H7 (cell line): ENCODE measurements around the gene POU3F3. TPM values are rescaled to one million over a fixed set of nuclear protein-coding genes. Genes with fewer than 3 reads are reported as not detected.

Source experiments
- DNase-seq: peaks from one replicate; pipeline ENCODE4 v3.0.0; 2012
- H3K27me3 ChIP-seq: 2 replicates; pipeline ENCODE4 v1.6.0; 2011; ENCODE audit warnings: mild to moderate bottlenecking, low read length; ENCODE audit not compliant: control insufficient read depth, insufficient read depth
- H3K36me3 ChIP-seq: replicated peaks from 2 replicates; pipeline ENCODE4 v1.5.1; 2011; ENCODE audit warnings: low read length; ENCODE audit not compliant: control insufficient read depth, insufficient read depth
- H3K4me3 ChIP-seq: 2 replicates; pipeline ENCODE4 v1.5.1; 2011; ENCODE audit warnings: low read depth, mild to moderate bottlenecking, control low read depth, low read length, moderate library complexity; ENCODE audit not compliant: insufficient read depth
- total RNA-seq: library from RNA; depleted of rRNA; stranded (reverse); fragments of >200 nt; shearing (Covaris generic); gene quantifications from 2 replicates; pipeline ENCODE4 v1.2.3, GENCODE V29; 2014; rRNA removed

The POU3F3 gene
- not detected in 2 replicates for total RNA-seq

DNA sequence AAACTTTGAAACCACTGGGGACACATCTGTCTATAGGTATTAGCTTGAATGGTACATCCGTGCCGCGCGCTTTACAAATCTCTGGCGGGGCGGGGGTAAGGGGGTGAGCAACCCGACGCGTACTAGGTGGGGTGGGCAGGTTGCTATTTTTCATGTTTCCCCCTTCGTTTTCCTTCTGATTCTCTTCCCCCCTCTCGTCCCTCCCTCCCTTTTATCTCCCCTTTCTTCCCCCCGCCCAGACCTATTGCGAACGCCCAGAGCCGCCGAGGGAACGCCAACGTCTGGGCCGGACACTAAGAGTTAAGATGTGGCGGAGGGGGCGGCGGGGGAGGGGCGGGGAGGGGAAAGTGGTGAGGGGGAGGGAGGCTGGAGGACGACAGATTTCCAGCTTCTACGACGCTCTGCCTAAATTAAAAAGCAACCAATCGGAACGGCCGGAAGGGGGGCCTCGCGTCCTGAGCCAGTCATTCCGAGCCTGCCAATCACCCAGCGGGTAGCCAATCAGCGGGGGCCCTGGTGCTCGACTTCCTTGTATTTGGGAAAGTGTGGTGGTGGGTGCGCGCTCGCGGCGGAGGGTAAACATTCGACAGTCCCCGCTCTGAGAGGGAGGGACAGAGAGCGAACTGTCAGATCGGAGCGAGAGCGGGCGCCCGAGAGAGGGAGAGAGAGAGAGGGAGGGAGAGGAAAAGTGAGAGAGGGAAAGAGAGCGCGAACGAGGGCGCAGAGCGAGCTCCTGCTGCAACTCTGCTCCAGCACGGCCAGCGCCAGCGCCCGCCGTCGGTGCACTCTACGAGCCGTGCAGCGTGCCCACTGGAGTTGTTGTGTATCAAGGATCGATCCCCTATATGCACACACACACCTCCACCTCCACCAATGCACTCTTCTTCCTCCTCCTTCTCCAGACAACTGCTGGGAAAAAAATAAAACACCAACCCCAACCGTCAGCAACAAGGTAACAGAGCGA, at the start of gene POU3F3:
POU3F3 (plus strand) TSS at position 582 of the 964 bp plus-strand sequence. CDS start 1,396 bp downstream, outside the sequence.
- Histone ChIP-seq H3K4me3 (peak within 1 kb of the TSS; percentile 49), H3K27me3 (peaks cover 84% of the 10 kb centered on the region), H3K36me3 (no peaks in the 10 kb centered on the region)
- DNase-seq, result peak; percentile 98

- DNase-seq, result peak; percentile 20
Measured at GRCh38 chr2:104804148-104804890, 49.6 kb upstream of the POU3F3 start.

DNA sequence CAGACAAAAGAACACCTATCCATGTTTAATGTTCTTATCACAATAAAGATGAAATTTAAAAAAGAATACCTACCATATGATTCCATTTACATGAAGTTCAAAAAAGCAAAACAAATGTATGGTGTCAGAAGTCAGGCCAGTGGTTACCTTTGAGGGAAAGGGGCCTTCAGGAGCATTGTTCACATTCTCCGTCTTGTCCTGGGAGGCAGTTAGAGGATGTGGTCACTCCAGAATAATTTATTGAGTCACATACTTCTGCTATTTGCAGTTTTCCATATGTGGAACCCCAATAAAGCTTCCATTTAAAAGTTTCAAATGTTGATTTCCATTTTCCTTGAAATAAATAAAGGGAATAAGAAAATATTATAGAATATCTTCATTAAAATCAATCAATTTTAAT, 41.6 kb upstream of the POU3F3 start:
- Histone ChIP-seq H3K27me3 (no peaks in the 10 kb centered on the region), H3K4me3 (no peak overlapping the region), H3K36me3 (no peaks in the 10 kb centered on the region)
- no peak for DNase-seq

More at GRCh38 chr2:104804148-104804890, 49.6 kb upstream of the POU3F3 start:
- Histone ChIP-seq H3K36me3 (no peaks in the 10 kb centered on the region), H3K27me3 (no peaks in the 10 kb centered on the region), H3K4me3 (no peak overlapping the region)

DNA sequence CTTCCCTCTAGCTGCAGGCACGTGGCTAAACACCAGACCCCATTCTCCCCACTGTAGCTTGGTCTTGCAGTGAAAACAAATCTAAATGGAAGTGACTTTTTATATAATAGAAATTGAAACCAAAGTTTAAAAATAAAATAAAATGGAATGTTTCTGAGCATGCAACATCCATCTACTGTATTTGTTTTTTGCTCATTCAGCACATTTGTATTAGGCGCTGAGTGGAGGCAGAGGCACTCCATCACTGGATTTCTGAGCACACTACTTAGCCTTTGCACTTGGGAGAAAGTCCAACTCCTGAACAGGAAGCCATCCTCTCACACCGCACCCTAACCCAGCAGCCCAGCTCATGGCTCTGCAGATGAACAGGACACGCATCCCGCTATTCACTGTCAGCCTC, 37.8 kb upstream of the POU3F3 start:
- no peak overlapping the region for H3K4me3 ChIP-seq
- DNase-seq, result no peak
- no peaks in the 10 kb centered on the region for H3K27me3 ChIP-seq
- H3K36me3 ChIP-seq, result no peaks in the 10 kb centered on the region

- Histone ChIP-seq H3K36me3 (no peaks in the 10 kb centered on the region), H3K27me3 (no peaks in the 10 kb centered on the region), H3K4me3 (no peak overlapping the region)
- no peak for DNase-seq
Measured at GRCh38 chr2:104818264-104818663, 35.7 kb upstream of the POU3F3 start.

GRCh38 chr2:104820126-104820525, 33.8 kb upstream of the POU3F3 start:
- H3K36me3 ChIP-seq, result no peaks in the 10 kb centered on the region

GRCh38 chr2:104825124-104825865, 28.6 kb upstream of the POU3F3 start:
- Histone ChIP-seq H3K36me3 (no peaks in the 10 kb centered on the region), H3K4me3 (no peak overlapping the region), H3K27me3 (no peaks in the 10 kb centered on the region)
- DNase-seq, result no peak

More at GRCh38 chr2:104820126-104820525, 33.8 kb upstream of the POU3F3 start:
- H3K4me3 ChIP-seq, result no peak overlapping the region
- no peak for DNase-seq
- H3K27me3 ChIP-seq, result no peaks in the 10 kb centered on the region

DNA sequence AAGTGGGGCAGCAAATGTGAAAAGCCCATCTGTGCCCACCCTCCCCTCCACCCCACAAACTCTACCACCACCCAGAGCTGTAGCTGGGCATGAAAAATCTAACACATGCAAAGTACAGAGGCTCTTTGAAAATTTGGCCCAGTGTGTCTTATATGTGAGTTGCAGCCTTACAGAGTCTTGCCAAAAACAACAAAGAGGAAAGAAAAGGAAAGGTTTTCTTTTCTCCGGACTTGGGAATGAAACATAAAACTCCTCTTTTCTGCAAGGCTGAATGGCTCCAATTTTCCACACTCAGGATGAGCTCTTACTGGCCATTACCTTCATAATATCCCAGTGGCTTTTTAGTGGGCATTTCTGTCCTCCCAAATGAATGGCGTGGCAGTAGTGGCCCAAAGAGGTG, 27.9 kb upstream of the POU3F3 start:
- Histone ChIP-seq H3K4me3 (no peak overlapping the region), H3K27me3 (no peaks in the 10 kb centered on the region), H3K36me3 (no peaks in the 10 kb centered on the region)
- no peak for DNase-seq

DNA sequence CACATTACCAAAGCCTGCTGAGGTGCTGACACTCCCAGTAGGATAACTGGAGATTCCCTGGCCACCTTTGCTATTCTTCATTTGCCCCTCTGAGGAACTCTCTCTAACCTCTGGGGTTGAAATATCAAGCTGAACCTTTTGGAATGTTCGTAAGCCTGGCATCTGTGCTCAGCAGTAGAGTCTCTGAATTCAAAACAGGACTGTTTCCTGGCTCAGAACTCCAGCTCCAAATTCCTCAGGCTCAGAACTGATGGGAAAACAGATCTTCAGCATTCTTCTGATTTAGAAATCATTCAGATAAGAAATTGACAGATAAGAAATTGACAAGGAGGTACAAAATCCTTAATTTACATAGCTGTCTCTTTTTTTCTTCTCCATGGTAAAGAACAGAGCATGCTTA, 22.2 kb upstream of the POU3F3 start:
- no peak overlapping the region for H3K4me3 ChIP-seq
- no peaks in the 10 kb centered on the region for H3K27me3 ChIP-seq
- no peak for DNase-seq
- H3K36me3 ChIP-seq, result no peaks in the 10 kb centered on the region

DNA sequence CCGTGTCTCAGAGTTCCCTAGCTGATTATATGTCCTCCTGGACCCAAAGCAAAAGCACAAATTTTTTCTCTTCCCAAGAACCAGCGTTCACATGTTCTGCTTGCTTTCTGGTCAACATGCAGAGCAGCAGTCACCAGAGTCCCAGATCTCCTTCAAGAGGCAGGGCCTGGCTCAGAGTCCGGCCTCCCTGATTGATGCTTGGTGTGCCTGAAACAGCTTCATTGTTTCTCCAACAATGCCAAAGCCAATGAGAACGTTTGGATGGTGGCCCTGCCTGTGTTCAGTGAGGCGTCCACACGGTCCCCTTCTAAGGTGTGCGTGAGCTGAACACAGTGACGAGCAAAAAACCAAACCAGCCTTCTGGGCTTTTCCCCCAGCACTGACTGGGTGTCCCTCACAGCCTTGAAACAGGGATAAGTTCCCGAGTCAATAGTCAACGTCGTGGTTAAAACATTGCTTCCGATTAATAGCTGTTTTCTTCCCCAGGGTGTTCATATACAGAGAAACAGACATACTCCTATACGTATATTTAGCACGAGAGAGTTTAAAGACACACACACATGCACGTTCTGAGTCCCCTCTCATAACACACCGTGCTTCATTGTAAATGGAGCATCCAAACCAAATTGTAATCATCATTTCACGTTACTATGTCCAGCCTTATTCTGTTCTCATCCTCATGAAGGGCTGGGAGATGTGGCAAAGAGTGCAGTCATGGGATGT, 19.3 kb upstream of the POU3F3 start:
- DNase-seq, result no peak
- no peaks in the 10 kb centered on the region for H3K36me3 ChIP-seq
- no peak overlapping the region for H3K4me3 ChIP-seq
- no peaks in the 10 kb centered on the region for H3K27me3 ChIP-seq

GRCh38 chr2:104836265-104836664, 17.6 kb upstream of the POU3F3 start:
- no peaks in the 10 kb centered on the region for H3K36me3 ChIP-seq
- no peak for DNase-seq
- H3K27me3 ChIP-seq, result peaks cover 5% of the 10 kb centered on the region
- no peak overlapping the region for H3K4me3 ChIP-seq

DNA sequence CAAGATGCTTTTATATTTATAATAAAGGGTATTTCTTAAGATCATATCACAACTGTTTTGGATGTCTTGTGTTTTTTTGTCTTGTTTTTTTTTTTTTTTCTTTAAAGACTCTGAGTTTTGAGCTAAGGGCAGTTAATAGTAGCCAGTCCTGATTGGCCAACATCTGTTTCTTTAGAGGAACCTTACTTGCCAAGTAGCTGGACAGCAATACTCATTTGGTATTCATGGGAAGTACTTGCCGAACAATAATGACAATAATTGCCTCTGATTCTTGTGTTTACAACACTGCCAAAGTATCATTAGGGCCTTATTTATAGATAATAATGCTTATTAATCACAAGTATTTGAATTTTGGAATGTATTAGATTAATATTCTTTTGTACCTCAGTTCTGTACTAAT, 17.1 kb upstream of the POU3F3 start:
- DNase-seq, result no peak
- no peak overlapping the region for H3K4me3 ChIP-seq

DNA sequence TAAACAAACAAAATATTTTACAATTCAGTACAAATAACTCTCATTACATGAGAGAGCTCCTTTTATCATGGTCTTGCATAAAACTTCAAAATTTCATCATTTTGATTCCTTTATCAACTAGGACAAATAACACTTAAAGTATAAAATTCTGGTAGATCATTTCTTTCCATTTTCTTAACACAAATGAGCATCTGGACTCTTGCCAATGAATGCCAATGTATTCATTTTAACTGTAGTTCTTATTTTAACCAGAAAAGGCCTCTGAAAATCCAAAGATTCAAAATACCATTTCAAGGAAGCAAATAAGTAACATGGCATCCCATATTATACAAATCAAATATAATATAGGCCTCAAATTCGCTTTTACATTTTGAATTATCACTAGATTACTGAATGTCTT, 13.8 kb upstream of the POU3F3 start:
- no peaks in the 10 kb centered on the region for H3K36me3 ChIP-seq
- peaks cover 43% of the 10 kb centered on the region for H3K27me3 ChIP-seq
- DNase-seq, result no peak
- H3K4me3 ChIP-seq, result no peak overlapping the region

More for the DNA sequence above, 17.1 kb upstream of the POU3F3 start:
- peaks cover 11% of the 10 kb centered on the region for H3K27me3 ChIP-seq
- H3K36me3 ChIP-seq, result no peaks in the 10 kb centered on the region
